Omental fat pad (tissue), 4 donors: ENCODE results near the gene KSR1. TPM values are rescaled to one million over a fixed set of nuclear protein-coding genes. Genes with fewer than 3 reads are reported as not detected.

Experiments used
- ATAC-seq: fragments of 150-250 bp; one replicate; pipeline ENCODE4 v1.9.1; 2016; ENCODE audit warnings: mild to moderate bottlenecking, moderate library complexity; ENCODE audit not compliant: low FRiP score
- DNase-seq: peaks from one replicate; pipeline ENCODE4 v3.0.0-alpha.2; 2019; ENCODE audit warnings: low spot score
- CTCF ChIP-seq, 3 donors: fragments of 450-650 bp; IDR thresholded peaks; one replicate each; pipeline ENCODE4 v1.5.1; 2016 to 2017; ENCODE audit warnings: antibody characterized with exemption in 3 of 3, mild to moderate bottlenecking in 3 of 3, moderate library complexity in 2 of 3
- total RNA-seq, 4 donors: library from RNA; depleted of rRNA; stranded (reverse); fragments of >200 nt; gene quantifications; one replicate each; pipeline ENCODE4 v1.1.0, GENCODE V29; 2016

Gene KSR1
- total RNA-seq, 4 donors from 2014 or later = 25.8 to 42.3 (median 33.9) TPM

DNA sequence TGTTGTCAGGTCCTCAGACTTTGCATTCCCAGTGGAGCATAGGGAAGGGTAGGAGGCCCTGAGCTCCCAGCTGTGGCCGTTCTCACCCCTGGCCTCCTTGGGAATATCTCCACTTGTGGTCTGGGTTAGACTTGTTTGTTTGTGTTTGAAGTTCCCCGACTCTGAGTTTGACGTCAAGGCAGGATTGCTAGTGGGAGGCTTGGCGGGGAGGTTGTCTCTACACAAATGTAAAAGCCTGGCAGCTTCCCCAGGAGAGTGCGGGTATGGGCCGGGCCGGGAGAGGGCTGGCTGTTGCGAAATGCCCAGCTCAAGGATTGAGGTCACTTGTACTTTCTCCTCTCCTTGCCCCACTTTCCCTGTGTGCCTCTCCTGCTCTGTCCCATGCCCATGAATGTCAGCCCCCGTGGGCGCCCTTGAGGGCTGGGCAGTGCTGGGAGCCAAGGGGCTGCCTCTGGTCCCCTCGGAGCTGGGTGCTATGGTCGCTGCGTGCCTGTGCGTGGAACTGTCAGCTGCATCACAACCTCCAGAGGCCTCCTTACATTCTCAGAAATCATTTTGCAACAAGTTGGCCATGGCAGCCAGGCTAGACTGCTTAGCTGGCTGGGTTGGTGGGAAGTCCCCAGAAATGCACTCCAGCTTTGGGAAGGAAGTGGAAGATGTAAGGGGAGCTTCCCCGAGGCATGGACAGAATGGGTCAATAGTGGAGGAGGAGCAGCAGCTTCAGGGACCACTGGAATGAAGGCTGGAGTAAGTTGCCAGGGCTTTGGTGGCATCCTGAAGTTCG lies 84.3 kb downstream of the KSR1 start:
- peak; percentile 91 for ATAC-seq
- DNase-seq = peak; percentile 64
- TF ChIP-seq CTCF (IDR thresholded peaks at IDR 0.05) = no peak

GRCh38 chr17:27541301-27542023 lies 85.2 kb downstream of the KSR1 start:
- ATAC-seq (no peak), DNase-seq (no peak)
- TF ChIP-seq CTCF (IDR thresholded peaks at IDR 0.05) = no peak

GRCh38 chr17:27542841-27543463 lies 86.7 kb downstream of the KSR1 start:
- DNase-seq = no peak
- no peak for TF ChIP-seq CTCF (IDR thresholded peaks at IDR 0.05)
- no peak for ATAC-seq

- TF ChIP-seq CTCF (IDR thresholded peaks at IDR 0.05) = no peak
- DNase-seq = no peak
- ATAC-seq = no peak
Measured at GRCh38 chr17:27543464-27543856, 87.2 kb downstream of the KSR1 start.

DNA sequence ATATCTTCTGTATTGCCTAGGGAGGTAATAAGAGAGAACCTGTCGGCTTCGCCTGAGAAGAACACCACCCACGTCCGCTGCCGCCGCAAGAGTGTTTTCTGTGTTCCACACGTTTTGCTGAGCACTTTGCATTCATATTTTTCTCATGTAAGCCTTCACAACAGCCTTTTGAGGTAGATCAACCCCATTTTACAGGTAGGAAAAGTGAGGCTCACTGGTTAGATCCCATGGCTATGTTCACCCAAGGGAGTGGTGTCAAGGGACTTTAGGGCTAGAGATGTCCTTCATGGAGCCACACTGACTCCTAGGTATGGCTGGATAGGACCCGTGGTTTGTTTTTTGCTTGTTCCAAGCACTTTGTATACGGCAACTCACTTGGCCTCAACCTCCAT lies 87.7 kb downstream of the KSR1 start:
- DNase-seq (no peak), ATAC-seq (no peak)
- no peak for TF ChIP-seq CTCF (IDR thresholded peaks at IDR 0.05)

DNA sequence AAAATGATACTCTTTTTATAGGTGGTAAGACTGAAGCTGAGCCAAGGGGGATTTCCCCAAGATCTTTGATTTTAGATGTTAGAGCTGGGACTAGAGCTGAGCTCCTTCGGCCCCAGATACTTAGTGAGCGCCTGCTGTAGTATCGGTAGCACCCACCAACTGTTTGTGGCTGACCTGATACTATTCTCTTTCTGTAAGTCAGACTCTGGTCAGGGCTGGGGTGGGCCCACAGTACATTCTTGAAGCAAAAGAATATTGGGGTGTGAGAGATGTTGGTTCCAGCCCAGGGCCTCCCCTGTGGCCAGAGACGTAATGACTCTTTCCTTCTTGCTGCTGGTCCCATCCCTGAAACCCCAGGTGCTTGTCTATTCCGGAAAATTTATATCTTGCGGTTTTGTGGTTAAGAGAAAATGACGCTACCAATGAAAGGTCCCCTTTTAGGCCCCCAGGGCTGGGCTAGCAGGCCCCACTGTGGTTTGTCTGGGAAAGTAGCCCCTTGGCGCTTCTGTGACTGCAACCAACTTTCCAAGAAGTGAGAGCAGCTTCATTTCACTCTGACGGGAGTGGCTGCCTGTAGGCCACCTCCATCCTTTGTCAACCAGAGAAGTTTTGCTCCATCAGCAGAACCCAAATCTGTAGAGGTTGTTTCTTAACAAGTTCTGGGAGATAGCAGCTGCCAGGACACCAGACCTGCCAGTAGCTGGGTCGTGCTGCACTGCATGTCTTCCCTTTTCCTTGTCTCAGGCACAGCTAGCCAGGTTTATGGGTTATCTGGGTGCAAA lies 88.3 kb downstream of the KSR1 start:
- ATAC-seq = no peak

More for the DNA sequence above, 88.3 kb downstream of the KSR1 start:
- no peak for TF ChIP-seq CTCF (IDR thresholded peaks at IDR 0.05)
- no peak for DNase-seq
